GM18907 (cell line): ENCODE results near the gene SYNGR3.

Source experiments
- ATAC-seq: cut with Tn5 transposase; IDR thresholded peaks from one replicate; pipeline ENCODE4 v1.9.1; 2021; ENCODE audit warnings: mild to moderate bottlenecking, moderate library complexity; ENCODE audit not compliant: unreplicated experiment

Gene SYNGR3

GRCh38 chr16:1991948-1992703 lies 2.4 kb downstream of the SYNGR3 start:
- peak; percentile 45 for ATAC-seq

DNA sequence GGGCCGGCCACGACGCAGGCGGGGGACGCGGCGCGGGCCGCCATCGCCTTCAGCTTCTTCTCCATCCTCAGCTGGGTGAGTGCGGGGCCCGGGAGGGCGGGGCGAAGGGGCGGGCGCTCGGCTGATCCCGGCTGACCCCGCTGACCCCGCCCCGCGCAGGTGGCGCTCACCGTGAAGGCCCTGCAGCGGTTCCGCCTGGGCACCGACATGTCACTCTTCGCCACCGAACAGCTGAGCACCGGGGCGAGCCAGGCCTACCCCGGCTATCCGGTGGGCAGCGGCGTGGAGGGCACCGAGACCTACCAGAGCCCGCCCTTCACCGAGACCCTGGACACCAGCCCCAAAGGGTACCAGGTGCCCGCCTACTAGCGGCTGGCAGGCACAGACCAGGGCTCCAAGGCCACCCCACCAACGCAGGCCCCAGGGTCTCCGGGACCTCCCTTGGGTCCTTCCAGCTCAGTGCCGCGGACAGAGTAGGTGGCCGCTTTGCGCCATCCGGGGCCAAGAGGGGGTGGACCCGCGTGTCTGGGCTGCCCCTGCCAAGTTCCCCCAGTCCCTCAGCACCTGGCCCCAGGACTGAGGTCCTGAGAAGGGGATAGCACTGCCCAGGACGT lies 3.0 kb downstream of the SYNGR3 start:
- peak; percentile 3 for ATAC-seq

DNA sequence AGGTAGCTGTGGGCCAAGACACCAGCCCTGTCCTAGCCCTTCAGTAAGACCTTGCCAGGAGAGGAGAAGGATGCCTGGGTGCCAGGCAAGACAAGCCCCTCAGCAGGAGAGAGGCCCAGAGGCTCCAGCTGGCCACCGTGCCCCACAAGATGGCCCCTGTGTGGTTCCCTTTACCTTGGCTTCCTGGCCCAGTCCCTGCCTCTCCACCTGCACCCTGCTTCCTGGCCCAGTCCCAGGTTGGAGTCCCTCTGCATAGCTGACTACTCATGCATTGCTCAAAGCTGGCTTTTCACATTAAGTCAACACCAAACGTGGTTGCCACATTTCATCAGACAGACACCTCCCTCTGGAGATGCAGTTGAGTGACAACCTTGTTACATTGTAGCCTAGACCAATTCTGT lies 4.0 kb downstream of the SYNGR3 start:
- ATAC-seq, result no peak

- ATAC-seq, result no peak
Observed at GRCh38 chr16:1997494-1998359, 8.0 kb downstream of the SYNGR3 start.

GRCh38 chr16:1998360-1998835 lies 8.6 kb downstream of the SYNGR3 start:
- no peak for ATAC-seq

DNA sequence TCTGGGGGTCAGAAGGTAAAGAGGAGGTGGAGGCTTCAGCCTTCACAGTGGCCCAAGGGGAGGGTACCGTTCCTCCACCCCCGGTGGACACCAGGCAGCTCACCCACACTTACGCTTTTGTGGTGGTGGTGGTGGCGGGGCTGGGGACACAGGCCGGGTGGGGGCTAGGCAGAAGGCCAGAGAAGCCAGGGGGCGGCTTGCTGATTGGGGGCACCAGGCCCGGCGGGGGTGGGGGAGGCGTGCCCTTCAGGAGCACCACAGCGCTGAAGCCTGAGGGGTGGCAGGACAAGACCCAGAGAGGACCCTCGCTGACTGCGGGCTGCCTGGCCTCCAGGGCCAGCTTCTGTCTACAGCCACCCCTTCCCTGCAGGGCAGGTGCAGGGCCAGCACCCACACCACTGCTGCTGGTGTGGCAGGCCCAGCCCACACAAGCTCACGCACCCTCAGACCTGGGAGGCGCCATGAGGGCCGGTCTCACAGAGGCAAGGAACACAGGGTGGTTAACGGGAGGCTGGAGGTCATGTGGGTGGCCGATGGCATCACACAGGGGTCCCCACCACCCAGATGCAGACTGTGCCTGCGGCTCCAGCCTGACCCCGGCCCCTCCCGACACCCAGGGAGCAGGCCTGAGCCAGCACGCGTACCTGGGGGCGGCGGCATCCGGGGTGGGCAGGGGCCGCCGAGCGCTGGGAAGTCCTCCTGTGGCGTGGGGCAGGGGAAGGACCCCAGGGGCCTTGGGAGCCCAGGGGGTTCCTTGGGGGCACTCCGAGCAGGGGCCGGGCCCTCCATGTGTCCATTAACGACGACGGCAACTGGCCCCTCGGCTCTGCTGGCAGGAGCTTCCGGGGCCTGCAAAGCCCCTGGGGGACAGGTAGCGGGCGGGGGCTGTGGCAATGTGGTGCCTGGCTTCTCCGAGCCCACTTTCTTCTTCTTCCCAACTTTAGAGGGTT lies 9.4 kb downstream of the SYNGR3 start:
- ATAC-seq, result no peak

- no peak for ATAC-seq
Observed at GRCh38 chr16:1999866-2000514, 10.2 kb downstream of the SYNGR3 start.

GRCh38 chr16:2001035-2001434 lies 11.3 kb downstream of the SYNGR3 start:
- no peak for ATAC-seq

GRCh38 chr16:2001456-2002355 lies 11.9 kb downstream of the SYNGR3 start:
- ATAC-seq, result no peak

DNA sequence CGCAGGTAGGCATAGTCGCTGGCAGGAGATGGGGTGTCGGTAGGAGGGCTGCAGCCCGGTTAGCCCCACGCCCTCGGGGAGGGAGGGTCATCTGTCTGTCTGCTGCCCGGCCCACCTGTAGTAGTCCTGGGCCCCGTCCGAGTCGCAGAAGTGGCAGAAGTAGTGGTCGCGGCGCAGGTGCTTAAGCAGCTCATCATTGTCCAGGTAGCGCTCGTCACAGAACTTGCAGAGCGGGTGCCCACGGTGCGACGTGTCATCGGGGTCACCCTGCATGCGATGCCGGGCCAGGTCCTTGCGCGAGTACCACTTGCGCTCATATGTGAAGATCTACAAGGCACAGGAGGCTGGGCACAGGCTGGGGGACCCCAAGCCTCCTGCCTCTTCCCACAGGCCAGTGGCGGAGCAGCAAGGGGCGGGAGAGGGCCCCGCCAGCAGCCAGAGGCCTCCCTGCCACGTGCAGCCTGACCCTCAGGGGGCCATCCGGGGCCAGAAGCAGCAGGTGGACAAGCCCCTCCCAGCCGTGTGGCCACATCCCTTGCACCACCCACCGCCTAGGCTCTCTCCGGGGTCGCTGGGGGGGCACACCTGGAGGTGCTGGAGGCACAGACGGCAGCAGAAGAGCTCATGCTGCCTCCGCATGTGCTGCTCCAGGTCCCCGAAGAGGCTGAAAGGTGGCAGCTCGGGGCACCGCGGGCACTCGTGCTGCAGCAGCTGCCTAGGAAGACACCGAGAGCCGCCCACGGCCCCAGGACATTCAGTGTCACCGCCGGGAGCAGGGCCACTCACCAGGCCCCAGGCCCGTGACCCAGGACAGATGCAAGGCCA lies 12.8 kb downstream of the SYNGR3 start:
- ATAC-seq, result no peak

DNA sequence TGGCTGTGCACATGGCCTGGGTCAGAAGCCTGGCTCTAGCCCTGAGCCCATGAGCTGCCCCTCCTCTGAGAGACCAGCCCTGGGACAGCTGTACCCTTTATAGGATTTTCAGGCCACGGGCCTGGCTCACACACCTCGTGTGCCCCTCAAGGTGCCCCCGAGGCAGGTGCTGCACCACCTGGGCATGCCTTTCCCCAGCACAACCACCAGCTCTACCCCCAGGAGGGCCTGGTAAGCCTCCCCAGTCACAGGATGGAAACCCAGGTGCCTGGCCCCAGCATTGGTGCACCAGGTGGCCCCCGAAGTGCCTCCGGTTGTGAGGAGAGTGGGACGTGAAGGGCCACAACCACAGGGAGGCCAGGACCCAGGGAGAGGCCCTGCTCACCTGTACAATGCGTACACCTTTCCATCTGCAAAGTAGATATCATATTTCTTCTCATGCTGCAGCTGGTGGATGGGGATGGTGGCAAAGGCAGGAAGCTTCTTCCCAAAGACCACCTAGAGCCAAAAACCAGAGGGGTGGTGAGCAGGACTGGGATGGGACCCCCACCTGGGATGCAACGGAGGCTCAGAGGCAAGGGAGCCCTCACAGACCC lies 13.6 kb downstream of the SYNGR3 start:
- no peak for ATAC-seq

DNA sequence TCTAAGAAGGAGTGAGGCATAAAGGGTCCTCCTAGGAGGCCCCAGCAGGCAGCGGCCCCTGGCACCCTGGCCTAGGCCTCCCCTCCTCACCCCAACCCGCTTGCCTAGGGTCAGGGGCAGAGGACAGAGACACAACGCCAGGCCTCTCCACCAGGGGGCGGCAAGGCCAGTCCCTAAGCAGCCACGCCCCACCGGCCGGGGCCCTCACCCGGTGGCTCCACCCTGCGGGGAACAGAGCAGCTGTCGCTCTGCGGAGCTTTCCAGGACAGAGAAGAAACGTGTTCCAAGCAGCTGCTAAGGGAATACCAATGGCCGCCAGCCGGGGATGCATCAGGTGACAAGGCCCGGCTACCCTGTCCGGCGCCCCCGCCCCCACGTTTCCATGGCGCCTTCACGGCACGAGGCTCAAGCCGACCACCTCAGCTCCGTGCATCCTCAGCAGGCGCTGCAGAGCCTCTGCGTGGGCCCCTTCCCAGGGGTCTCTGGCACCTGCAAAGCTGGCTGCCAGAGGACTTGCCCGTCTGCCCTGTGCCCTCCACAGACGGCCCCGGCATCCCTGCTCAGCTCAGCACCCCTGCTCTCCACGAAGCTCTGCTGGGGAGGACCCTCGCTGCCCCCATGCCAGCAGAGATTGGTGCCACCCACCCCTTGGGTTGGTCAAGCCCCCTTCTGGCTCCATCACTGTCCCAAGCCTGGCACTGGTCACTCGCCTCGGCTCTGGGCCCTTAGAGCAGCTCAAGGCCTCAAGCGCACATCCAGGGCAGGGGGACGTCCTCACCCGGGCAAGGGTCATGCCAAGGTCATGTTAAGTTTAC lies 14.3 kb downstream of the SYNGR3 start:
- peak; percentile 59 for ATAC-seq

DNA sequence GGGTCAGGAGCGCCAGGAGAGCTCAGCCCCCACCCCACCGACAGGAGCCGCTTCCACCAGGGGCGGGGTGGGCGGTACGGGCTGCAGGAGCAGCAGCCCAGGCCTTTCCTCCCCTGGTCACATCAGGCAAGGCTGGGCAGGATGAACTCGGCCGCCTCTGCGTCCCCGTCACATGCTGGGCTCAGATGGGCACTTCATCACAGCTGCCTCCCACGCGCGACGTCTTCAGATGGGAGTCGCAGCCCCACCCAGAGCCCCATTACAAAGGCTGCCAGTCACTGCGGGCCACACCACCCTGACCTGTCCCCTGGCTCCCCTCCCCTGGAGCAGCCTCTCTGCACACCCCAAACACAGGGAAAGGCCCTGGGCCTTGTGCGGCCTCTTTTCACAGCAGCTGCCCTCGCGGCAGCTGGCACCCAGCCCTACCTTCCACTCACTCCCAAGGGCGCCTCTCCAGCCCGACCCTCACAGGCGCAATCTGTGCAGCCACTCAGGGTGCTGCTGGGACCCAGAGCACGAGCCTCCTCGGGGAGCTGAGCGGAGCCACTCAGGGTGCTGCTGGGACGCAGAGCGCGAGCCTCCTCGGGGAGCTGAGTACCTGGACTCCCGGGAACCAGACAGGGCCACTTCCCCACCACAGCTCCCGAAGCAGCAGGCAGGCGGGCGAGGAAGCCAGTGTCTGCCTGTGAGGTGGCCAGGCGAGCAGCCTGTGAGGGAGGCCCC lies 15.2 kb downstream of the SYNGR3 start:
- ATAC-seq, result no peak

GRCh38 chr16:2005646-2006045 lies 15.9 kb downstream of the SYNGR3 start:
- ATAC-seq, result no peak

DNA sequence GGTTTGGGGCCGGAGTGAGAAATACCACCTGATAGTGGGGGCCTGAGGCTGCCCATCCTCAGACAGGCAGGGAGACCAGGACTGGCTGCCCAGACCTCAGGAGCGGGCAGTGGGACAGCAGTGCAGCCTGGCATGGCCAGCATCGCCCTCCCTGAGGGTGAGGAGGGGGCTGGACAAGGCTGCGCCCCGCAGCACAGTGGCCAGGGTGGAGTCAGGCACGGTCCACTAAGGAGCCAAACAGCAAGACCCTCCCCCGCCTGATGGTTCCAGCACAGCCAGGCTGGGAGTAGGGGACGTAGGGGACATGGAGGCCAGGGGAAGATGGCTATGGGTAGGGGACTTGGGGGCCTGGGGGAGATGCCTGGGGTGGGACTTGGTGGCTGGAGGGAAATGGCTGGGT lies 16.5 kb downstream of the SYNGR3 start:
- no peak for ATAC-seq
